AG04450 (cell line): ENCODE measurements around the gene OSBPL10. TPM values are rescaled to one million over a fixed set of nuclear protein-coding genes. Genes with fewer than 3 reads are reported as not detected.

Experiments
- CTCF ChIA-PET: fragments of 300-600, 350-600 bp; formaldehyde crosslinking; extraction: SDS; loops from one replicate; lab custom pipeline; 2022; ENCODE audit warnings: antibody characterized with exemption, inconsistent platforms; lab: Charles Lee
- POLR2A ChIA-PET: fragments of 350-600 bp; formaldehyde crosslinking; extraction: SDS; loops from one replicate; lab custom pipeline; 2021; ENCODE audit warnings: antibody characterized with exemption, inconsistent platforms; lab: Yijun Ruan, JAX
- DNase-seq: peaks from one replicate; pipeline ENCODE4 v3.0.0-alpha.2; 2011; ENCODE audit warnings: low read depth, low spot score
- H3K27ac ChIP-seq: one replicate; pipeline ENCODE4 v1.5.1; 2012; ENCODE audit warnings: low read depth, low read length, control low read depth
- H3K27me3 ChIP-seq: one replicate; pipeline ENCODE4 v1.6.0; 2012; ENCODE audit warnings: low read length; ENCODE audit not compliant: control insufficient read depth, insufficient read depth
- H3K4me3 ChIP-seq: 2 replicates; pipeline ENCODE4 v1.5.1; 2011; ENCODE audit warnings: mild to moderate bottlenecking, low read depth, low read length, control low read depth
- H3K9me3 ChIP-seq: 2 replicates; pipeline ENCODE4 v1.5.1; 2012; ENCODE audit warnings: low read length; ENCODE audit not compliant: control insufficient read depth, insufficient read depth
- polyA plus RNA-seq: library from polyadenylated mRNA; depleted of rRNA; stranded (reverse); fragments of >200 nt; gene quantifications from 2 replicates; pipeline ENCODE4 v1.2.3, GENCODE V29; 2011
- TF ChIP-seq, protein P1 (sequence below): IDR thresholded peaks from 2 replicates; pipeline ENCODE4 v1.5.1; 2011; ENCODE audit warnings: low read depth, low read length, control low read depth, inconsistent platforms

Gene OSBPL10
- polyA plus RNA-seq, 1 experiment, result 13.2 TPM

DNA sequence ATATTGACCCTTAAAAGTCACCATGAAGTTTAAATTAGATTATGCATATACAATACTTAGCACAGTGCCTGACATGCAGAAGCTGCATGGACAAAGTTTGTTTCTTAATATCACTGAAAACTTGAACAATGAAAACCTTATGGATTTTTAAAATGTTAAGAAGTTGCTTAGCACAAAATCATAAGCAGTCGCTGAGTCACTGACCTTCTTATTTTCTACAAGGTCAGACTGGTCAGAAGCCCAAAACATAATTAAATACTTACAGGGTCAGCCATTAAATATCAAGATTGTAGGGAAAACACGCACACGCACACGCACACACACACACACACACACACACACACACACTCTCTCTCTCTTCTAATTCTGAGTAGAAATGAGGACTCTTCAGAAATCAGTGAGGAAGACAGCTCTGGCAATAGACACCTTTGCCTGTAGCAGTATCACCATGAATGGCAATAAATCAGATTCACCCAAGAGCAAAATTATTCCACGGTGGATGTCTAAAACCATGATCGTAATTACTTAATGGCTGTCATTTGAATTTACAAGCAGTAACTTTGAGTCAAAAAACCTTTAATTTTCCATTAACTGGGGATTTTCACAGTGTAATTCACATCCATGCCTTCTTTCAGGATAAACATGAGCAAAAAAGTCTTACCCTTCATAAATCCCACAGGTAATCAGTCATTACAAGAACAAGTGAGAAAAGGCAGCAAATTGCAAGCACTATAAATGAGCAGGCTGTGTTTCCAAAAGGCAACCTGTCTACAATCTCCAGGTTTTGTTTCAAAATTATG, 147.5 kb downstream of the OSBPL10 start:
- ChIA-PET CTCF (no interaction called here), POLR2A (no interaction called here)
- no peaks in the 10 kb centered on the region for H3K27me3 ChIP-seq
- H3K4me3 ChIP-seq, result no peak overlapping the region
- H3K27ac ChIP-seq, result no peak overlapping the region
- TF ChIP-seq, protein P1, sequence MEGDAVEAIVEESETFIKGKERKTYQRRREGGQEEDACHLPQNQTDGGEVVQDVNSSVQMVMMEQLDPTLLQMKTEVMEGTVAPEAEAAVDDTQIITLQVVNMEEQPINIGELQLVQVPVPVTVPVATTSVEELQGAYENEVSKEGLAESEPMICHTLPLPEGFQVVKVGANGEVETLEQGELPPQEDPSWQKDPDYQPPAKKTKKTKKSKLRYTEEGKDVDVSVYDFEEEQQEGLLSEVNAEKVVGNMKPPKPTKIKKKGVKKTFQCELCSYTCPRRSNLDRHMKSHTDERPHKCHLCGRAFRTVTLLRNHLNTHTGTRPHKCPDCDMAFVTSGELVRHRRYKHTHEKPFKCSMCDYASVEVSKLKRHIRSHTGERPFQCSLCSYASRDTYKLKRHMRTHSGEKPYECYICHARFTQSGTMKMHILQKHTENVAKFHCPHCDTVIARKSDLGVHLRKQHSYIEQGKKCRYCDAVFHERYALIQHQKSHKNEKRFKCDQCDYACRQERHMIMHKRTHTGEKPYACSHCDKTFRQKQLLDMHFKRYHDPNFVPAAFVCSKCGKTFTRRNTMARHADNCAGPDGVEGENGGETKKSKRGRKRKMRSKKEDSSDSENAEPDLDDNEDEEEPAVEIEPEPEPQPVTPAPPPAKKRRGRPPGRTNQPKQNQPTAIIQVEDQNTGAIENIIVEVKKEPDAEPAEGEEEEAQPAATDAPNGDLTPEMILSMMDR, result no peak
- no peak for DNase-seq
- H3K9me3 ChIP-seq, result no peaks in the 10 kb centered on the region

DNA sequence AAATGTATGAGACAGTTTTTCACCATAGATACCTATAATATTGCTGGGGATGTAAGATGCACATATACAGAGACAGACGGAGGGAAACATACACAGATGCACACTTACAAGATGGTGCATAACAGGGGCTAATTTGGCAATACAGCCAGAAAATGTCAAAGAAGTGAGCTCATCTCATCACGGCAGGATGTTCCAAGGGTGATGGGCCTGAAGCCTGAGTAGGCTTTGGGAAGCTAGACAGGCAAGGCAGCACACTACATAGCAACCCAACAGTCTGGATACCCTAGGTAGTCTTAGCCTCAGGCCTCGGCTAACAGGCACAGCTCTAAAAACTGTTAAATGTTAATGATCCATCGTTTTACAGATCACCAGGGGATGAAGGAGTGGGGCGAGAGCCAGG, 148.5 kb downstream of the OSBPL10 start:
- no peak overlapping the region for H3K4me3 ChIP-seq
- H3K27ac ChIP-seq, result no peak overlapping the region
- TF ChIP-seq, protein P1, result no peak
- ChIA-PET CTCF (interaction anchor here (1.0 kb wide), 1 partner anchor 312 kb away, joined by 5 read pairs; no protein-coding TSS in a partner anchor), POLR2A (no interaction called here)
- H3K27me3 ChIP-seq, result no peaks in the 10 kb centered on the region
- DNase-seq, result no peak
- no peaks in the 10 kb centered on the region for H3K9me3 ChIP-seq

GRCh38 chr3:31831591-31831990, 149.5 kb downstream of the OSBPL10 start:
- POLR2A ChIA-PET, result no interaction called here

GRCh38 chr3:31829826-31830426, 151.1 kb downstream of the OSBPL10 start:
- TF ChIP-seq, protein P1, result no peak
- Histone ChIP-seq H3K9me3 (no peaks in the 10 kb centered on the region), H3K27ac (no peak overlapping the region), H3K4me3 (no peak overlapping the region), H3K27me3 (no peaks in the 10 kb centered on the region)
- POLR2A ChIA-PET, result no interaction called here
- CTCF ChIA-PET, result interaction anchor here (0.6 kb wide), 1 partner anchor 81 kb away, joined by 3 read pairs; no protein-coding TSS in a partner anchor
- no peak for DNase-seq

More at GRCh38 chr3:31831591-31831990, 149.5 kb downstream of the OSBPL10 start:
- Histone ChIP-seq H3K27me3 (no peaks in the 10 kb centered on the region), H3K4me3 (no peak overlapping the region), H3K9me3 (no peaks in the 10 kb centered on the region), H3K27ac (no peak overlapping the region)
- CTCF ChIA-PET, result no interaction called here
- TF ChIP-seq, protein P1, result no peak
- DNase-seq, result no peak

DNA sequence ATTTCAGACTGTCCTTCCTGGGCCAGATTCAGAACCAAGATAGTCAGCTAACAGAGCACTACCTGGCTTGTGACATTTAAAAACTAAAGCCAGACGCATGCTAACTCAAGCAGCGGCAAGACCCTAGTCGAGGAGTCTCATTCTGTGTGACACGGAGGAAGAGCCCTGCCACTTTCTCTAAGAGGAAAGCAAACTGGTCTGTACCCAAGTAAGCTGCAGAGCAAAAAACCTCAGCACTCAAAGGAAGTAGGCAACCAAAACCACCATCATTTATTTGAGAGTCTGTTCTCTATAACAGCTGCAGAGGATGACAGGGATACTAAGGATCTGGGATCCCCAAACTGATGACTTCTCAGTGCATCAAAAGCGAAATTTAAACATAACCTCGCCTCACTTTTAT, 152.1 kb downstream of the OSBPL10 start:
- POLR2A ChIA-PET, result no interaction called here
- CTCF ChIA-PET, result no interaction called here
- Histone ChIP-seq H3K27ac (no peak overlapping the region), H3K9me3 (no peaks in the 10 kb centered on the region), H3K4me3 (no peak overlapping the region), H3K27me3 (no peaks in the 10 kb centered on the region)
- no peak for DNase-seq
- TF ChIP-seq, protein P1, result no peak
